Measurements from ENCODE around the gene FIGNL1. TPM values are rescaled to one million over a fixed set of nuclear protein-coding genes. Genes with fewer than 3 reads are reported as not detected.

Gene FIGNL1
- total RNA-seq, 1 donor from 2014 or later: 15.9 TPM

GRCh38 chr7:50426280-50427045 is 23.7 kb downstream of the FIGNL1 start:
- no peak for ATAC-seq

- no peak for ATAC-seq
These were observed 24.8 kb downstream of the FIGNL1 start for GRCh38 chr7:50425318-50425717.

GRCh38 chr7:50423860-50424259 is 26.3 kb downstream of the FIGNL1 start:
- ATAC-seq: no peak

GRCh38 chr7:50422858-50423257 is 27.3 kb downstream of the FIGNL1 start:
- no peak for ATAC-seq

- no peak for ATAC-seq
These were observed 29.1 kb downstream of the FIGNL1 start for GRCh38 chr7:50421043-50421442.

- ATAC-seq: no peak
These were observed 31.4 kb downstream of the FIGNL1 start for GRCh38 chr7:50418526-50419290.

GRCh38 chr7:50418086-50418515 is 32.0 kb downstream of the FIGNL1 start:
- peak; percentile 91 for ATAC-seq

GRCh38 chr7:50416527-50417182 is 33.5 kb downstream of the FIGNL1 start:
- no peak for ATAC-seq

- ATAC-seq: no peak
These were observed 34.2 kb downstream of the FIGNL1 start for GRCh38 chr7:50415844-50416364.

- no peak for ATAC-seq
These were observed 36.6 kb downstream of the FIGNL1 start for GRCh38 chr7:50413561-50413960.

- no peak for ATAC-seq
These were observed 37.2 kb downstream of the FIGNL1 start for GRCh38 chr7:50412973-50413372.

GRCh38 chr7:50411332-50411731 is 38.8 kb downstream of the FIGNL1 start:
- no peak for ATAC-seq

- peak; percentile 19 for ATAC-seq
These were observed 40.0 kb downstream of the FIGNL1 start for GRCh38 chr7:50409856-50410745.

- no peak for ATAC-seq
These were observed 43.2 kb downstream of the FIGNL1 start for GRCh38 chr7:50406935-50407334.

GRCh38 chr7:50405221-50405620 is 44.9 kb downstream of the FIGNL1 start:
- ATAC-seq: no peak

GRCh38 chr7:50404392-50404791 is 45.8 kb downstream of the FIGNL1 start:
- ATAC-seq: no peak

GRCh38 chr7:50400114-50400513 is 50.0 kb downstream of the FIGNL1 start:
- ATAC-seq: peak; percentile 41

- no peak for ATAC-seq
These were observed 50.5 kb downstream of the FIGNL1 start for GRCh38 chr7:50399635-50400034.

- ATAC-seq: no peak
These were observed 50.9 kb downstream of the FIGNL1 start for GRCh38 chr7:50399206-50399605.

GRCh38 chr7:50397971-50398324 is 52.2 kb downstream of the FIGNL1 start:
- no peak for ATAC-seq

GRCh38 chr7:50397320-50397970 is 52.7 kb downstream of the FIGNL1 start:
- no peak for ATAC-seq

GRCh38 chr7:50396856-50397255 is 53.3 kb downstream of the FIGNL1 start:
- ATAC-seq: no peak
